ENCODE measurements around the gene RAB20. TPM values are rescaled to one million over a fixed set of nuclear protein-coding genes. Genes with fewer than 3 reads are reported as not detected.
"Not testable (repeated sequence)": the region's sequence is repeated elsewhere in the genome, so short reads cannot be mapped to it uniquely, and the experiment has no call there.

RAB20 gene
- total RNA-seq, 1 donor from 2014 or later, result 7.8 TPM

- no peak for DNase-seq (ENCODE audit: low spot score)
- Mint-ChIP-seq H3K36me3 (ENCODE audit: low read depth) (peaks cover 67% of the 10 kb centered on the region), H3K4me1 (ENCODE audit: low read depth) (peaks cover 49% of the 10 kb centered on the region), H3K4me3 (ENCODE audit: unreplicated experiment) (no peak overlapping the region), H3K9me3 (ENCODE audit: low read depth) (no peaks in the 10 kb centered on the region), H3K27ac (ENCODE audit: unreplicated experiment) (peak overlapping the region; percentile 4), H3K27me3 (ENCODE audit: low read depth) (no peaks in the 10 kb centered on the region)
- TF ChIP-seq, protein P1, sequence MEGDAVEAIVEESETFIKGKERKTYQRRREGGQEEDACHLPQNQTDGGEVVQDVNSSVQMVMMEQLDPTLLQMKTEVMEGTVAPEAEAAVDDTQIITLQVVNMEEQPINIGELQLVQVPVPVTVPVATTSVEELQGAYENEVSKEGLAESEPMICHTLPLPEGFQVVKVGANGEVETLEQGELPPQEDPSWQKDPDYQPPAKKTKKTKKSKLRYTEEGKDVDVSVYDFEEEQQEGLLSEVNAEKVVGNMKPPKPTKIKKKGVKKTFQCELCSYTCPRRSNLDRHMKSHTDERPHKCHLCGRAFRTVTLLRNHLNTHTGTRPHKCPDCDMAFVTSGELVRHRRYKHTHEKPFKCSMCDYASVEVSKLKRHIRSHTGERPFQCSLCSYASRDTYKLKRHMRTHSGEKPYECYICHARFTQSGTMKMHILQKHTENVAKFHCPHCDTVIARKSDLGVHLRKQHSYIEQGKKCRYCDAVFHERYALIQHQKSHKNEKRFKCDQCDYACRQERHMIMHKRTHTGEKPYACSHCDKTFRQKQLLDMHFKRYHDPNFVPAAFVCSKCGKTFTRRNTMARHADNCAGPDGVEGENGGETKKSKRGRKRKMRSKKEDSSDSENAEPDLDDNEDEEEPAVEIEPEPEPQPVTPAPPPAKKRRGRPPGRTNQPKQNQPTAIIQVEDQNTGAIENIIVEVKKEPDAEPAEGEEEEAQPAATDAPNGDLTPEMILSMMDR (IDR thresholded peaks at IDR 0.05), result no peak
Measured at GRCh38 chr13:110501188-110501587, 60.3 kb downstream of the RAB20 start.

DNA sequence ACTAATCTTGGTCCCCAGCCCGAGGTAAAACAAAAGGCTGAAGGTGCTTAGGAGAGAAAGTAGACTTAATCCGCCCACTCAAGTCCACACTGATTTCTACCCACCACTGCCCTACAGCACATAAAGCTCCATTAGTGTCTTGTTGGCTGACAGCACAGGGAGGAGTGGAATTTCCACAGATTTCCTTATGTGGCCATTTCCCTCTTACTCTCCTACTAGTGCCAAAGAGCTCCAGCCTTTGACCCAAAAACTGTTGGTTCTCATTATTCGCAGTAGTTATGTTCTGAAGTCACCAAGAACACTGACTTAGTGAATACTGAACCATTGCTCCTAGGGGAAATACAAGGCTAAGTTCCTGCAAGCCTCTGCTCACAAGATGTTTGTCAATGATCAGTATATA is 61.2 kb downstream of the RAB20 start:
- Mint-ChIP-seq H3K27ac (ENCODE audit: unreplicated experiment) (peak overlapping the region; percentile 28), H3K36me3 (ENCODE audit: low read depth) (peaks cover 65% of the 10 kb centered on the region), H3K4me1 (ENCODE audit: low read depth) (peaks cover 41% of the 10 kb centered on the region), H3K9me3 (ENCODE audit: low read depth) (no peaks in the 10 kb centered on the region), H3K27me3 (ENCODE audit: low read depth) (no peaks in the 10 kb centered on the region), H3K4me3 (ENCODE audit: unreplicated experiment) (no peak overlapping the region)
- TF ChIP-seq, protein P1 (IDR thresholded peaks at IDR 0.05), result no peak
- no peak for DNase-seq (ENCODE audit: low spot score)

GRCh38 chr13:110499621-110500281 is 61.8 kb downstream of the RAB20 start:
- DNase-seq (ENCODE audit: low spot score), result no peak
- Mint-ChIP-seq H3K9me3 (ENCODE audit: low read depth) (no peaks in the 10 kb centered on the region), H3K36me3 (ENCODE audit: low read depth) (peaks cover 67% of the 10 kb centered on the region), H3K4me1 (ENCODE audit: low read depth) (peaks cover 38% of the 10 kb centered on the region), H3K27me3 (ENCODE audit: low read depth) (no peaks in the 10 kb centered on the region), H3K27ac (ENCODE audit: unreplicated experiment) (peak overlapping the region; percentile 42), H3K4me3 (ENCODE audit: unreplicated experiment) (no peak overlapping the region)
- TF ChIP-seq, protein P1 (IDR thresholded peaks at IDR 0.05), result no peak

GRCh38 chr13:110498765-110499164 is 62.8 kb downstream of the RAB20 start:
- H3K27ac Mint-ChIP-seq (ENCODE audit: unreplicated experiment), result no peak overlapping the region
- H3K9me3 Mint-ChIP-seq (ENCODE audit: low read depth), result no peaks in the 10 kb centered on the region
- no peaks in the 10 kb centered on the region for H3K27me3 Mint-ChIP-seq (ENCODE audit: low read depth)
- H3K36me3 Mint-ChIP-seq (ENCODE audit: low read depth), result peaks cover 71% of the 10 kb centered on the region
- TF ChIP-seq, protein P1 (IDR thresholded peaks at IDR 0.05), result no peak
- no peak for DNase-seq (ENCODE audit: low spot score)
- peaks cover 37% of the 10 kb centered on the region for H3K4me1 Mint-ChIP-seq (ENCODE audit: low read depth)
- no peak overlapping the region for H3K4me3 Mint-ChIP-seq (ENCODE audit: unreplicated experiment)

GRCh38 chr13:110498327-110498726 is 63.2 kb downstream of the RAB20 start:
- TF ChIP-seq, protein P1 (IDR thresholded peaks at IDR 0.05), result no peak
- no peak for DNase-seq (ENCODE audit: low spot score)
- H3K36me3 Mint-ChIP-seq (ENCODE audit: low read depth), result peaks cover 70% of the 10 kb centered on the region
- peaks cover 37% of the 10 kb centered on the region for H3K4me1 Mint-ChIP-seq (ENCODE audit: low read depth)
- peak overlapping the region; percentile 3 for H3K27ac Mint-ChIP-seq (ENCODE audit: unreplicated experiment)
- H3K4me3 Mint-ChIP-seq (ENCODE audit: unreplicated experiment), result no peak overlapping the region
- no peaks in the 10 kb centered on the region for H3K27me3 Mint-ChIP-seq (ENCODE audit: low read depth)
- no peaks in the 10 kb centered on the region for H3K9me3 Mint-ChIP-seq (ENCODE audit: low read depth)

DNA sequence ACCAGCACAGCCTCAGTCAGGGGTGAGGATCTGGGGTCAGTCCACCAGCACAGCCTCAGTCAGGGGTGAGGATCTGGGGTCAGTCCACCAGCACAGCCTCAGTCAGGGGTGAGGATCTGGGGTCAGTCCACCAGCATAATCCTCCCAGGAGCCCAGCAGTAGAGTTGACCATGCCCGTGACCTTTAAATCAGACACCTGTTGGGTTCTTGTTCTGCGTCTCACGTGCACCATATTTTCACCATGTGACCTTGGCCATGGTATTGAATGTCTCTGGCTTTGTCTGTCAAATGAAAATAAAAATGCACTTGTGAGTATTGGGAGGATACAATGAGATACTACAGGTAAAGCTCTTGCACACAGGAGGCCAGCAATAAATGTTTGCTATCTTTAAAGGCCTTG is 63.6 kb downstream of the RAB20 start:
- H3K4me3 Mint-ChIP-seq (ENCODE audit: unreplicated experiment); H3K9me3 Mint-ChIP-seq (ENCODE audit: low read depth); H3K27me3 Mint-ChIP-seq (ENCODE audit: low read depth); DNase-seq (ENCODE audit: low spot score): not testable (repeated sequence)
- Mint-ChIP-seq H3K4me1 (ENCODE audit: low read depth) (peaks cover 38% of the 10 kb centered on the region), H3K36me3 (ENCODE audit: low read depth) (peaks cover 72% of the 10 kb centered on the region), H3K27ac (ENCODE audit: unreplicated experiment) (peak overlapping the region; percentile 3)

All from chondrocyte (in vitro differentiated cells).